Liver (tissue), 9 donors: ENCODE results near the gene PRR5L. TPM values are rescaled to one million over a fixed set of nuclear protein-coding genes. Genes with fewer than 3 reads are reported as not detected.

Source experiments
- DNase-seq: peaks from one replicate; pipeline ENCODE4 v3.0.0-alpha.2; 2017; ENCODE audit warnings: low spot score
- H3K27ac ChIP-seq, 2 donors: one replicate each; pipeline ENCODE4 v1.7.0; 2013; ENCODE audit warnings: inconsistent platforms in 2 of 2, low read length in 2 of 2, control low read depth in 1 of 2, low read depth in 1 of 2, mild to moderate bottlenecking in 1 of 2
- H3K27me3 ChIP-seq, 4 donors: one replicate each; pipeline versions ENCODE4 v1.6.1 to v1.7.0; 2013; ENCODE audit warnings: low read length in 3 of 4, inconsistent platforms in 1 of 4, mild to moderate bottlenecking in 1 of 4, moderate library complexity in 1 of 4; ENCODE audit not compliant: control insufficient read depth in 4 of 4, insufficient read depth in 4 of 4
- H3K36me3 ChIP-seq, 4 donors: one replicate each; pipeline versions ENCODE4 v1.6.1 to v1.7.0; 2013; ENCODE audit warnings: low read length in 3 of 4, mild to moderate bottlenecking in 3 of 4, low read depth in 1 of 4, moderate library complexity in 1 of 4; ENCODE audit not compliant: control insufficient read depth in 4 of 4, insufficient read depth in 3 of 4
- H3K4me1 ChIP-seq, 4 donors: one replicate each; pipeline versions ENCODE4 v1.6.1 to v1.7.0; 2013; ENCODE audit warnings: low read length in 3 of 4, mild to moderate bottlenecking in 3 of 4, moderate library complexity in 1 of 4; ENCODE audit not compliant: control insufficient read depth in 4 of 4, insufficient read depth in 4 of 4
- H3K4me3 ChIP-seq, 3 donors: one replicate each; pipeline versions ENCODE4 v1.6.1 to v1.7.0; 2013; ENCODE audit warnings: low read length in 3 of 3, control low read depth in 1 of 3, low read depth in 1 of 3, mild to moderate bottlenecking in 1 of 3
- H3K9ac ChIP-seq, 2 donors: one replicate each; pipeline ENCODE4 v1.7.0; 2013; ENCODE audit warnings: low read length in 2 of 2, mild to moderate bottlenecking in 2 of 2, moderate library complexity in 2 of 2, control low read depth in 1 of 2, low read depth in 1 of 2
- H3K9me3 ChIP-seq, 4 donors: one replicate each; pipeline versions ENCODE4 v1.6.1 to v1.7.0; 2013; ENCODE audit warnings: low read length in 3 of 4; ENCODE audit not compliant: control insufficient read depth in 4 of 4
- CTCF ChIP-seq: fragments of 150-350 bp; IDR thresholded peaks from 2 replicates; pipeline ENCODE4 v1.5.1; 2017; ENCODE audit warnings: improper control_type of control experiment, low read depth, low read length; ENCODE audit not compliant: missing input control
- EGR1 ChIP-seq, 2 donors: IDR thresholded peaks; 2 replicates each; pipeline ENCODE4 v1.6.1; 2016 to 2018; ENCODE audit warnings: antibody characterized with exemption in 2 of 2, low read depth in 2 of 2
- FOXA1 ChIP-seq: IDR thresholded peaks from 2 replicates; pipeline ENCODE4 v1.6.1; 2016; ENCODE audit warnings: antibody characterized with exemption
- GABPA ChIP-seq, 2 donors: IDR thresholded peaks in 1 of 2; conservative IDR thresholded peaks in 1 of 2; 2 replicates each; pipeline ENCODE4 v1.6.1; 2016; ENCODE audit warnings: antibody characterized with exemption in 2 of 2, mild to moderate bottlenecking in 1 of 2, moderate library complexity in 1 of 2
- HNF4A ChIP-seq, 2 donors: conservative IDR thresholded peaks; 2 replicates each; pipeline ENCODE4 v1.6.1; 2016; ENCODE audit warnings: antibody characterized with exemption in 2 of 2, mild to moderate bottlenecking in 2 of 2
- HNF4G ChIP-seq: IDR thresholded peaks from 2 replicates; pipeline ENCODE4 v1.6.1; 2016; ENCODE audit warnings: antibody characterized with exemption
- JUND ChIP-seq, 2 donors: IDR thresholded peaks; 2 replicates each; pipeline ENCODE4 v1.6.1; 2016; ENCODE audit warnings: antibody characterized with exemption in 2 of 2
- RAD21 ChIP-seq, 2 donors: IDR thresholded peaks; 2 replicates each; pipeline ENCODE4 v1.6.1; 2016; ENCODE audit warnings: antibody characterized with exemption in 2 of 2, mild to moderate bottlenecking in 2 of 2
- REST ChIP-seq: IDR thresholded peaks from 2 replicates; pipeline ENCODE4 v1.6.1; 2016; ENCODE audit warnings: antibody characterized with exemption, mild to moderate bottlenecking
- RXRA ChIP-seq, 2 donors: IDR thresholded peaks; 2 replicates each; pipeline ENCODE4 v1.6.1; 2017 to 2018; ENCODE audit warnings: antibody characterized with exemption in 2 of 2, mild to moderate bottlenecking in 1 of 2
- SP1 ChIP-seq: IDR thresholded peaks from 2 replicates; pipeline ENCODE4 v1.6.1; 2018; ENCODE audit warnings: antibody characterized with exemption, mild to moderate bottlenecking
- TAF1 ChIP-seq: conservative IDR thresholded peaks from 2 replicates; pipeline ENCODE4 v1.6.1; 2016; ENCODE audit warnings: antibody characterized with exemption, mild to moderate bottlenecking
- YY1 ChIP-seq: IDR thresholded peaks from 2 replicates; pipeline ENCODE4 v1.6.1; 2016; ENCODE audit warnings: antibody characterized with exemption, mild to moderate bottlenecking
- WGBS: extraction: QIAGEN DNeasy Blood & Tissue Kit; methylation state at CpG from one replicate; pipeline ENCODE4 v1.1.7; 2013; 5-methylcytosine and 5-hydroxymethylcytosine counted together
- polyA plus RNA-seq, 2 donors: library from polyadenylated mRNA; stranded (reverse) in 1 of 2; unstranded in 1 of 2; fragments of 200-250 nt in 1 of 2; fragments of >200 nt in 1 of 2; fragmentation: Nextera tagmentation in 1 of 2; extraction: Ambion mirVana in 1 of 2; gene quantifications; one replicate each; pipeline versions ENCODE4 v1.2.1 to v1.2.3, GENCODE V29; 2013 to 2015
- total RNA-seq, 2 donors: library from RNA; depleted of rRNA; stranded (reverse); fragments of >200 nt; gene quantifications; one replicate each; pipeline ENCODE4 v1.2.3, GENCODE V29; 2014
- TF ChIP-seq, protein P1 (sequence below): IDR thresholded peaks from 2 replicates; pipeline ENCODE4 v1.6.1; 2016; ENCODE audit warnings: antibody characterized with exemption
- TF ChIP-seq, protein P2 (sequence below): IDR thresholded peaks from 2 replicates; pipeline ENCODE4 v1.6.1; 2016; ENCODE audit warnings: antibody characterized with exemption
- TF ChIP-seq, protein P3 (sequence below): IDR thresholded peaks from 2 replicates; pipeline ENCODE4 v1.6.1; 2016; ENCODE audit warnings: antibody characterized with exemption
- donor health status: healthy.
- donor health status: healthy.
- donor health status: healthy.
- donor health status: healthy.
- donor health status: healthy.

Gene PRR5L
- total and polyA plus RNA-seq, 4 donors, result 1.2 to 8.5 (median 4.5) TPM

GRCh38 chr11:36478700-36479329, 182.7 kb downstream of the PRR5L start:
- no peaks in the 10 kb centered on the region for H3K27me3 ChIP-seq
- no peaks in the 10 kb centered on the region for H3K9me3 ChIP-seq
- no peak overlapping the region for H3K27ac ChIP-seq
- no peak for DNase-seq
- TF ChIP-seq CTCF, result peak; percentile 44
- TF ChIP-seq, protein P1, sequence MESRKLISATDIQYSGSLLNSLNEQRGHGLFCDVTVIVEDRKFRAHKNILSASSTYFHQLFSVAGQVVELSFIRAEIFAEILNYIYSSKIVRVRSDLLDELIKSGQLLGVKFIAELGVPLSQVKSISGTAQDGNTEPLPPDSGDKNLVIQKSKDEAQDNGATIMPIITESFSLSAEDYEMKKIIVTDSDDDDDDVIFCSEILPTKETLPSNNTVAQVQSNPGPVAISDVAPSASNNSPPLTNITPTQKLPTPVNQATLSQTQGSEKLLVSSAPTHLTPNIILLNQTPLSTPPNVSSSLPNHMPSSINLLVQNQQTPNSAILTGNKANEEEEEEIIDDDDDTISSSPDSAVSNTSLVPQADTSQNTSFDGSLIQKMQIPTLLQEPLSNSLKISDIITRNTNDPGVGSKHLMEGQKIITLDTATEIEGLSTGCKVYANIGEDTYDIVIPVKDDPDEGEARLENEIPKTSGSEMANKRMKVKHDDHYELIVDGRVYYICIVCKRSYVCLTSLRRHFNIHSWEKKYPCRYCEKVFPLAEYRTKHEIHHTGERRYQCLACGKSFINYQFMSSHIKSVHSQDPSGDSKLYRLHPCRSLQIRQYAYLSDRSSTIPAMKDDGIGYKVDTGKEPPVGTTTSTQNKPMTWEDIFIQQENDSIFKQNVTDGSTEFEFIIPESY, result no peak
- no peak for TF ChIP-seq HNF4A (conservative IDR thresholded peaks at IDR 0.05)
- TF ChIP-seq, protein P2, sequence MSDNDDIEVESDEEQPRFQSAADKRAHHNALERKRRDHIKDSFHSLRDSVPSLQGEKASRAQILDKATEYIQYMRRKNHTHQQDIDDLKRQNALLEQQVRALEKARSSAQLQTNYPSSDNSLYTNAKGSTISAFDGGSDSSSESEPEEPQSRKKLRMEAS, result no peak
- no peak for TF ChIP-seq YY1
- TF ChIP-seq TAF1, result no peak
- TF ChIP-seq HNF4G, result no peak
- no peak for TF ChIP-seq JUND (IDR thresholded peaks at IDR 0.05)
- TF ChIP-seq GABPA (IDR thresholded peaks at IDR 0.05 in 1 of 2, conservative IDR thresholded peaks at IDR 0.05 in 1 of 2), result no peak
- TF ChIP-seq, protein P3, sequence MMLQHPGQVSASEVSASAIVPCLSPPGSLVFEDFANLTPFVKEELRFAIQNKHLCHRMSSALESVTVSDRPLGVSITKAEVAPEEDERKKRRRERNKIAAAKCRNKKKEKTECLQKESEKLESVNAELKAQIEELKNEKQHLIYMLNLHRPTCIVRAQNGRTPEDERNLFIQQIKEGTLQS, result no peak
- TF ChIP-seq SP1, result no peak
- no peak for TF ChIP-seq EGR1 (IDR thresholded peaks at IDR 0.05; ENCODE audit: low read depth in 2 of 2)
- peak; percentile 76 to 78 for TF ChIP-seq RAD21 (IDR thresholded peaks at IDR 0.05)
- no peak for TF ChIP-seq REST
- no peak for TF ChIP-seq FOXA1
- no peak for TF ChIP-seq RXRA (IDR thresholded peaks at IDR 0.05)
- no peaks in the 10 kb centered on the region for H3K4me1 ChIP-seq
- no peak overlapping the region for H3K4me3 ChIP-seq
- H3K36me3 ChIP-seq, result peaks cover 0 to 4% (median 2%) of the 10 kb centered on the region in 4 donors
- 52% methylated on average over 2 of the region's 2 CpGs for WGBS
- no peak overlapping the region for H3K9ac ChIP-seq
